ENCODE measurements around the gene NBPF1.
"Not testable (repeated sequence)": the region's sequence is repeated elsewhere in the genome, so short reads cannot be mapped to it uniquely, and the experiment has no call there.

The NBPF1 gene

GRCh38 chr1:16605532-16606505 is 7.5 kb downstream of the NBPF1 start:
- no peak for DNase-seq
- TF ChIP-seq GATA1 (IDR thresholded peaks at IDR 0.05; ENCODE audit: low read depth, low read length) (no peak), POLR2A (IDR thresholded peaks at IDR 0.05; ENCODE audit: low read length) (no peak)

- TF ChIP-seq GATA1 (IDR thresholded peaks at IDR 0.05; ENCODE audit: low read depth, low read length) (no peak), POLR2A (IDR thresholded peaks at IDR 0.05; ENCODE audit: low read length) (no peak)
- DNase-seq: no peak
These were observed 8.2 kb downstream of the NBPF1 start for GRCh38 chr1:16605213-16605525.

GRCh38 chr1:16604514-16605212 is 8.7 kb downstream of the NBPF1 start:
- not testable (repeated sequence) for DNase-seq

GRCh38 chr1:16603623-16604022 is 9.7 kb downstream of the NBPF1 start:
- DNase-seq: not testable (repeated sequence)

GRCh38 chr1:16602336-16603011 is 10.9 kb downstream of the NBPF1 start:
- DNase-seq: not testable (repeated sequence)

- not testable (repeated sequence) for DNase-seq
These were observed 12.2 kb downstream of the NBPF1 start for GRCh38 chr1:16600855-16601786.

- DNase-seq: not testable (repeated sequence)
These were observed 14.0 kb downstream of the NBPF1 start for GRCh38 chr1:16599326-16599725.

- not testable (repeated sequence) for DNase-seq
These were observed 18.1 kb downstream of the NBPF1 start for GRCh38 chr1:16595216-16595615.

GRCh38 chr1:16591845-16592244 is 21.5 kb downstream of the NBPF1 start:
- DNase-seq: not testable (repeated sequence)

- DNase-seq: not testable (repeated sequence)
These were observed 25.3 kb downstream of the NBPF1 start for GRCh38 chr1:16588081-16588480.

- DNase-seq: not testable (repeated sequence)
These were observed 25.7 kb downstream of the NBPF1 start for GRCh38 chr1:16587639-16588038.

GRCh38 chr1:16565324-16565723 is 48.0 kb downstream of the NBPF1 start:
- not testable (repeated sequence) for DNase-seq

GRCh38 chr1:16561035-16561434 is 52.3 kb downstream of the NBPF1 start:
- not testable (repeated sequence) for DNase-seq

- DNase-seq: not testable (repeated sequence)
These were observed 52.9 kb downstream of the NBPF1 start for GRCh38 chr1:16560498-16560897.

- DNase-seq: not testable (repeated sequence)
These were observed 53.7 kb downstream of the NBPF1 start for GRCh38 chr1:16559688-16560087.

- not testable (repeated sequence) for DNase-seq
These were observed 56.3 kb downstream of the NBPF1 start for GRCh38 chr1:16557034-16557433.

- not testable (repeated sequence) for DNase-seq
These were observed 60.1 kb downstream of the NBPF1 start for GRCh38 chr1:16553244-16553643.

- not testable (repeated sequence) for DNase-seq
These were observed 63.0 kb downstream of the NBPF1 start for GRCh38 chr1:16550212-16550918.

- DNase-seq: not testable (repeated sequence)
These were observed 63.8 kb downstream of the NBPF1 start for GRCh38 chr1:16549545-16549944.

- not testable (repeated sequence) for DNase-seq
These were observed 65.7 kb downstream of the NBPF1 start for GRCh38 chr1:16547502-16548241.

All from erythroblast (primary cell).